ENCODE measurements around the gene ANKRD16. TPM values are rescaled to one million over a fixed set of nuclear protein-coding genes. Genes with fewer than 3 reads are reported as not detected.
"Not testable (repeated sequence)": the region's sequence is repeated elsewhere in the genome, so short reads cannot be mapped to it uniquely, and the experiment has no call there.

ANKRD16 gene
- total RNA-seq = 3.9 TPM
- long read RNA-seq, partial matches to known transcripts = 3 of 12 reads
- long read RNA-seq, other reads (novel, unspliced or antisense) = 4 of 12 reads

GRCh38 chr10:5889624-5890451, at the start of gene ANKRD16, which contains the start of gene FBH1:
ANKRD16 (minus strand) TSS chr10:5889893; CDS start chr10:5889354, 539 bp downstream.
FBH1 (plus strand) TSS chr10:5890243; CDS start chr10:5890346, 103 bp downstream.
- peak; percentile 99 for DNase-seq (ENCODE audit: low spot score)
- intact Hi-C loops (cut with DNase I) = loop anchor here (1.0 to 5.0 kb wide), 2 partner anchors 77 to 512 kb away; partner anchors contain the start of gene GDI2

GRCh38 chr10:5938291-5938690, 48.6 kb upstream of the ANKRD16 start:
- DNase-seq (ENCODE audit: low spot score) = no peak
- intact Hi-C loops (cut with DNase I) = no loop called here

DNA sequence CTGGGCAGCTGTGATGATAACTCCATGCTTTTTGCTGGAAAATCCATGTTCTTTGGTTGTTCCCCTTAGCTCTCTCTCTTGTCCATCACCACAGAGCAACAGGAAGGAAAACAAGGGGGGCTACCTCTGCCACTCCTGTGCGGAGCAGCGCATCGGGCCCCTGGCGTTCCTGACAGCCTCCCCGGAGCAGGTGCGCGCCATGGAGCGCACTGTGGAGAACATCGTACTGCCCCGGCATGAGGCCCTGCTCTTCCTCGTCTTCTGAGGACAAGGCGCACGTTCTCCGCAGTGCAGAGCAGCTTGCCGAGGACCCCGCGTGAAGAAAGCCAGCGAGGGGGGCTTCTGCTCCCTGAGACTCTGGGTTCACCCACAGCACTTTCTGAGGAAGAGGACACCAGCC, 47.3 kb upstream of the ANKRD16 start:
- no peak for DNase-seq (ENCODE audit: low spot score)
- intact Hi-C loops (cut with DNase I) = no loop called here

GRCh38 chr10:5935628-5936027, 45.9 kb upstream of the ANKRD16 start:
- intact Hi-C loops (cut with DNase I) = no loop called here
- no peak for DNase-seq (ENCODE audit: low spot score)

DNA sequence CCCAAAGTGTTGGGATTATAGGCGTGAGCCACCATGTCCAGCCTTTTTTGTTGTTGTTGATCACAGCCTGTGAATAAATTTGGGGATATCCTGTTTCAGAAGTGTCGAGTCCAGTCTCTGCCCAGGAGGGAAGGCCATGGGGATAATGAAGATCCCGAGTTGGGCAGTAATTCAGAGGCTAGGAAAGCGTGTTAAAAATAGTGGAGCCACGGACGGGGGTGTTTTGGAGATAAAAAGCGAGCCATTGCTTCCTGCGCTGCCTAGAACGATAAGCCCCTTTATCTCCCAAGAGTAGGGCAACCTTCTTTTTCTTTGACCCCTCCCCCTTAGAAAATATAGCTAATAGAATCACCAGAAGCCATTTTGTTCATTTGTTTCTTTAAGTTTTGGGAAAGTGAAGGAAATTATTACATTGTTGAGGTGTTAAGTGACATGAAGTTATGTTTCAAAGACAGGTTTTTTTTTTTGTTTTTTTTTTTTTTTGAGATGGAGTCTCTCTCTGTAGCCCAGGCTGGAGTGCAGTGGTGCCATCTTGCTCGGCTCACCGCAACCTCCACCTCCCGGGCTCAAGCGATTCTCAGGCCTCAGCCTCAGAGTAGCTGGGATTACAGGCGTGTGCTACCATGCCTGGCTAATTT, 44.3 kb upstream of the ANKRD16 start:
- no peak for DNase-seq (ENCODE audit: low spot score)
- intact Hi-C loops (cut with DNase I) = no loop called here

GRCh38 chr10:5932345-5932744, 42.7 kb upstream of the ANKRD16 start:
- intact Hi-C loops (cut with DNase I) = no loop called here
- no peak for DNase-seq (ENCODE audit: low spot score)

- intact Hi-C loops (cut with DNase I) = no loop called here
- no peak for DNase-seq (ENCODE audit: low spot score)
Measured at GRCh38 chr10:5930272-5930671, 40.6 kb upstream of the ANKRD16 start.

DNA sequence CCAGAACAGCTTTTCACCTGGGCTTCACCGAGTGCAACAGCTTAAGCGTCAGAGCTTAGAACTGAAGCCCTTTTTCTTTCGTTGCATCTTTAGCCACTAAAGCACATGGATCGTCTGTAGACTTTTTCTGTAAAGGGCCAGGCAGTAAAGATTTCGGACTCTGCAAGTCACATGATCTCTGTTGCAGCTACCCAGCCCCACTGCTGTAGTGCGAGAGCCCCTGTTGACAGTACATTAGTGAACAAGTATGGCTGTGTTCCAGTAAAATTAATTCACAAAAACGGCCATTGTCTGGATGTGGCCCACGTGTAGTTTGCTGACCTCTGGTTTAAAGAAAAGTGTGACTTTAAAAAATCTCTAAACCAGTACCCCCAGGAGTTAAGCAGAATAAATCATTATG, 39.7 kb upstream of the ANKRD16 start:
- intact Hi-C loops (cut with DNase I) = no loop called here
- DNase-seq (ENCODE audit: low spot score) = no peak

DNA sequence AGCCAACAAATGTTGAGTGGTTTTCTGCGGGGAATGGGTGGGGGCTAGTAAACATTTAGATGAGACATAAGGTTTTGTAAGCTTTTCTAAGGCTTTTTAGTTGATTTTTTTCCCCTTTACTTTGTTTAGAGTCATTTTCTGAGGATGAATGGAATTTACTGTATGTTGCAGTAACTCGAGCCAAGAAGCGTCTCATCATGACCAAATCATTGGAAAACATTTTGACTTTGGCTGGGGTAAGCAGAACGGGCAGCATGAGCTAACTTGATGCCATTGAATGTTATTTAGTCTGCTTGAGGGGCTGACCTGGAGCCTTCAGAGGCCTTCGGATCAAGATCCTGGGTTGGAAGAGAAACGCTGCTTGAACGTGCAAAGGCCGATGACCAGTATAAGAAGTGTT, 37.6 kb upstream of the ANKRD16 start:
- intact Hi-C loops (cut with DNase I) = no loop called here
- DNase-seq (ENCODE audit: low spot score) = no peak

DNA sequence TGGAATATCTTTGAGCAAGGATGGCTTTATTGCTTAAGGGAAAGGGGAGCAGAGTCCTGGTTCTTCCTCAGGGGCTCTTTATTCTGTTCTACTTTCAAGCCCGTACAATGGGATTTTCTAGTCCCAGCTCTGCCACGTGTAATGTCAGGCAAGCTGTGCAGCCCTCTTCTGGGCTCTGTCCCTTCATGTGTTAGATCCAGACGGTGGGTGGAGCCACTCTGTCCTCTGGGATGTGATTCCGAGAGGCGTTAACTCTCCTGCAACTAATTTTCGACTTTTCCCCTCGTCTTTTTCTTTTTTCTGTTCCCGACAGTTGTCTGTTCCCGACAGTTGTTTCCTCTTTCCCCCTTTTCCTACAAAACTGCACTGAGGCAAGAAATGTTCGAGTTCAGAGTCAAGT, 35.2 kb upstream of the ANKRD16 start:
- intact Hi-C loops (cut with DNase I) = no loop called here
- DNase-seq (ENCODE audit: low spot score) = no peak

- intact Hi-C loops (cut with DNase I) = no loop called here
- no peak for DNase-seq (ENCODE audit: low spot score)
Measured at GRCh38 chr10:5921746-5922145, 32.1 kb upstream of the ANKRD16 start.

DNA sequence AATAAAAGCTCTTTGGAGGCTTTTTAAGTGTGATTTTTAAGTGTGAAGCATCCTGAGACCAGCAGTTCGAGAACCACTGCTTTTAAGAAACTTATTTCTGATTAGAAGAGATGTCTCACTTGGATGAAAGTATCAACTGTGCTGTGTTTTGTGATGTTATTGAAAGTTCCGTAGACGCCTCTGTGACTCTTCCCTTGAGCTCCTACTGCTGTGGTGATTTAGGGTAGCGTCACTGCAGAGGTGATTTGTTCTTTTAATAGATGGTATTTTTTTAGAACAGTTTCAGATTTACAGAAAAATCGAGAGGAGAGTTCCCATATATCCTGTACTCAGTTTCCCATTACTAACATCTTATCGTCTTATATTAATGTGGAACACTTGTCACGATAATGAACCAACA, 29.9 kb upstream of the ANKRD16 start:
- intact Hi-C loops (cut with DNase I) = no loop called here
- no peak for DNase-seq (ENCODE audit: low spot score)

- DNase-seq (ENCODE audit: low spot score) = no peak
Measured at GRCh38 chr10:5918763-5919162, 29.1 kb upstream of the ANKRD16 start.

GRCh38 chr10:5917305-5917704, 27.6 kb upstream of the ANKRD16 start:
- intact Hi-C loops (cut with DNase I) = no loop called here
- no peak for DNase-seq (ENCODE audit: low spot score)

More at GRCh38 chr10:5918763-5919162, 29.1 kb upstream of the ANKRD16 start:
- intact Hi-C loops (cut with DNase I) = no loop called here

- intact Hi-C loops (cut with DNase I) = no loop called here
Measured at GRCh38 chr10:5915451-5915850, 25.8 kb upstream of the ANKRD16 start.

GRCh38 chr10:5913736-5914135, 24.0 kb upstream of the ANKRD16 start:
- no peak for DNase-seq (ENCODE audit: low spot score)
- intact Hi-C loops (cut with DNase I) = no loop called here

More at GRCh38 chr10:5915451-5915850, 25.8 kb upstream of the ANKRD16 start:
- DNase-seq (ENCODE audit: low spot score) = no peak

DNA sequence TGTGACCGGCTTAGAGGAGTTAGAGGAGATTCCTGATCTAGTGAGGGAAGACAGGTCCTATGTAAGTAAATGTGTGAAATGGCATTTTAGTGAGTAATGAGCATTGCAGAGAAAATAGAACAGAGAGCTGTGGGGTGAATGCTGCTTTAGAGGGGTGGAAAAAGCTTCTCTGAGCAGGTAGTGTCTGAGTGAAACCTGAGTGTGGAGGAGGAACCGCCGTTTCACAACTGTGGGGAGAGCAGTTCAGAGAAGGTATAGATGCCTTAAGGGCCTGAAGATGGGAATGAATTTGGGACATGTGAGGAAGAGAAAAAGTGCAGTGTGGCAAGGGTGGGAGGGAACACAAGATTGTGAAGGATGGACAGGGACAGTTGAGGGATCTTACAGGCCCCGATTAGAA, 22.0 kb upstream of the ANKRD16 start:
- no peak for DNase-seq (ENCODE audit: low spot score)
- intact Hi-C loops (cut with DNase I) = no loop called here

DNA sequence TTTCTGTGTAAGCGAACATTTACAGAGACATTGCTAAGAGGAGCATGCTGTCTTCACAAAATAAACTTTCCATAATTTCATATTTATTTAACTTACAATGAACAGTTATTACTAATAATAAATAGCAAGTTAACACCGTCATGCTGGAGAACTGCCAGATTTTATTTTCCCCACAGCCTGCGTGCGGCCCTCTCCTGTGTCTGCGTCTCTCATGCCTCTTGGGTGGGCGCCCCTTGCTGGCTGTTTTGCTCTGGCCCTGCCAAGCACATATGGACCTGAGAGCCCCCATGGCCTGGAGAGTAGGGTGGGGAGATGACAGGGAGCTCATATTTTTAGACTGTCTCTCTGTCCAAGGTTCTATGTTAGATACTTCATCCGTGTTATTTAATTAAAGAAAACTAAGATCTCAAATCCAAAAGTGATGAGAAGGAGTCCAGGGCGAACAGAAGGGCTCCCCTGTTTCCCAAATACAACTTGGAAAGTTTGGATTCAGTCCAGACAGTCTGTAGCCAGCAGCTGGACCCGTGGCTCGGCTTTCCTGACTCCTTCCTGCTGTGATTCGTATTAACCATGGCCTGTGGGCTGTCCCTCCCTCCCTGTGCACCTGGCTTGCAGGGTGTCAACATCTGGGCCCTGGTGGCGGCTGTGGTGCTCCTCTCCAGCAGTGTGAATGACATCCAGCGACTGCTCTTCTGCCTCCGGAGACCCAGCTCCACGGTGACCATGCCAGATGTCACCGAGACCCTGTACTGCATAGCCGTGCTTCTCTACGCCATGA, 20.8 kb upstream of the ANKRD16 start:
- intact Hi-C loops (cut with DNase I) = no loop called here

GRCh38 chr10:5908676-5909075, 19.0 kb upstream of the ANKRD16 start:
- intact Hi-C loops (cut with DNase I) = not testable (repeated sequence)

More for the DNA sequence above, 20.8 kb upstream of the ANKRD16 start:
- DNase-seq (ENCODE audit: low spot score) = no peak

GRCh38 chr10:5906651-5907050, 17.0 kb upstream of the ANKRD16 start:
- no peak for DNase-seq (ENCODE audit: low spot score)
- intact Hi-C loops (cut with DNase I) = no loop called here

More at GRCh38 chr10:5908676-5909075, 19.0 kb upstream of the ANKRD16 start:
- not testable (repeated sequence) for DNase-seq (ENCODE audit: low spot score)

Measured in cardiac septum (tissue), 1 donor.